HG03571 (cell line): ENCODE results near the gene HMGXB4.

Experiments used
- ATAC-seq: cut with Tn5 transposase; IDR thresholded peaks from one replicate; pipeline ENCODE4 v1.9.1; 2021; ENCODE audit not compliant: unreplicated experiment

HMGXB4 gene

GRCh38 chr22:35258191-35258988, 1.1 kb downstream of the HMGXB4 start:
- no peak for ATAC-seq

- ATAC-seq, result no peak
These were observed 7.7 kb downstream of the HMGXB4 start for GRCh38 chr22:35264986-35265385.

DNA sequence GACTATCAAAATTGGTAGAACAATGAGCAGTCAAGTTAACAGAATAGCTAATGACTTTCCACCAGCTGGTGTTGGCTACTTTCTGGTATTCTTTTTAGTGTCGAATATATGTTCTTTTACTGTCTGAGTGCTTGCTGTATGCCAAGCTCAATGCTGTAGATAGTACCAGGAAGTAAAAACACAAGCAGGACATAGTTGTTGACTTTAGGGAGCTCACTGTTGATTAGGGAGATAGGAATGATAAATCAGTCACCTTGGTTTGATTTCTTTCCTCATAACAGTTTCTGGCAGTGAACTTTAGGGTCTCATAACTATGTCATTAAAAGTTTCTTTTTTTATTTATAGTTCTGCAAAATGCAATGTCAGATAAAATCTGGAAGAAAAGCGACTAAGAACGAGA, 9.0 kb downstream of the HMGXB4 start:
- ATAC-seq, result no peak

- no peak for ATAC-seq
These were observed 12.3 kb downstream of the HMGXB4 start for GRCh38 chr22:35269630-35270029.

- no peak for ATAC-seq
These were observed 17.0 kb downstream of the HMGXB4 start for GRCh38 chr22:35274154-35274871.

GRCh38 chr22:35275580-35275979, 18.3 kb downstream of the HMGXB4 start:
- no peak for ATAC-seq

GRCh38 chr22:35276019-35276418, 18.7 kb downstream of the HMGXB4 start:
- no peak for ATAC-seq

- ATAC-seq, result no peak
These were observed 30.8 kb downstream of the HMGXB4 start for GRCh38 chr22:35288116-35288515.

GRCh38 chr22:35292786-35293185, 35.5 kb downstream of the HMGXB4 start:
- no peak for ATAC-seq

DNA sequence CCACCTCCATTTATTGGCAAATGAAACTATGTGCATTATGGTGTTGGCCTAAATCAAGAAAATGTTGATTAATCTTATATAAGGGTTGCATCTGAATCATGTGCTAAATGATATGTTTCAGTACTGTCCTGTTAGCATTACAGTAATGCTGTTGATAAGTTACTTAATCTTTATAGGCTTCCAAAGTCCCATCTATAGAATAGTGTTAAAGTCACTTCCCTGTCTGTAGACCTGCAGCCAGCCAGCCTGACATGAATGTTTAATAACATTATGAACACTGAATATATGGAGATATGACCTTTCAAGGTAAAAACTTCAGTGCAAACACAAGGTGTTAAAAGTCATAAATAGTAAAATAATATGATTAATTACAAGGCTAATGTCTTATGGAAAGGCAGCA, 38.8 kb downstream of the HMGXB4 start:
- ATAC-seq, result no peak

GRCh38 chr22:35299217-35299672, 42.0 kb downstream of the HMGXB4 start:
- ATAC-seq, result peak; percentile 10

DNA sequence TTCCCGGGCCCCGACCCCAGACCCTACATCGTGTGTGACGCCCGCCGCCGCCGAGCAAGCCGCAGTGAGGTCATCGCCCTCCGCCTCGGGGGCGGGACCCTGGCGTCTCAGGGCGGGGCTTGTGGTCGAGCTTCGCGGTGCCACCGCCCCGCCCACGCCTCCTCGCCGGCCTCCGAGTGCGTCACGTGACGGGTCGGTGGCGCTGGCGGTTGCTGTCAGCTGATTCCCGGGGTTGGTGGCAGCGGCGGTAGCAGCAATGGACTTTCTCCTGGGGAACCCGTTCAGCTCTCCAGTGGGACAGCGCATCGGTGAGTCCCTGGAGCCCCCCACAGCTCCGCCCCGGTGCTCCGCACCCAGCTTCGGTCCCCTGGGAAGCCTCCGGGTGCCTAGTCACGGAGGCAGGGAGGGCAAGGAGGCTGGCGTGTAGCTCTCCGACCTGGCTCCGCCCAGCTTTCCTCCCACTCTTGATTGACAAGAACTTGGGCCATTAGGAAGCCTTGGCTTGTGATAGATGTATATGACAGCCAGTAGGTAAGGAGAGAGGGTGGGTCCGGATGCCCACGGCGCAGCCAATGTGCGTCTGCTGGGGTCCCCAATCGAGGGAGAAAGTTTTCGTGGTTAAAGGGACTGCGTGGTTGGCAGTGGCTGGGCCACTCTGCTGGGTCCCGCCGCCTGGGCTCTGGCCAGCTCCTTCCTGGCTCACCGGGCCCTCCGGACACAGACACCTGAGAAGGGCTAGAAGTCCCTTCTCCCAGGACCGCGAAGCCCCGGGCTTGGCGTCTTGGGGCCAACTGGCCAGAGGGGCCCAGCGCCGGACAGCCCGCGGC, 42.6 kb downstream of the HMGXB4 start, which contains the start of gene TOM1:
Gene TOM1 (plus strand): TSS at position 222 of the 827 bp plus-strand sequence. CDS start 35 bp downstream, at position 257.
- peak; percentile 94 for ATAC-seq

DNA sequence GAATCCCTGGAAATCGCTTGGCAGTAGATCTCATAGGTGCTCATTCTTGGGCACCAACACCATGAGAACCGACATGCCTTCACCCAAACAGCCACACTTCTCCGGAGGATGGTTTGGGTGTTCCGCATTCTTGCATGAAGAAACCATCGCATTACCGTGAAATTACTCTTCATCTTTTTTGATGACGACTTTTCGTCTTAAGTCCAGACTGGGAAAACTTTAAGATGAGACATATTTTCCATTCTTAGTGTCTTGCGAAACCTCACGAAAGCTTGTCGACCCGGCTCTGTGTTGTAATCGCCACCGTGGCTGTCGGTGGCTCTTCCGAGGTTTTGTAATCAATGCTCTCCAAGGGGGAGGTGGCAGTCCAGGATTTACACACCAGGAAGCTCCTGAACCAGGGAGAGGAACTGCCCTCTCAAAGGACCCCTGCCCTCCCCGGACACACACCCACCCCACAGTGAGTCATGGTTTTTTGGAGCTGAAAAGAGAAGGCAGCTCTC, 44.1 kb downstream of the HMGXB4 start:
- no peak for ATAC-seq

DNA sequence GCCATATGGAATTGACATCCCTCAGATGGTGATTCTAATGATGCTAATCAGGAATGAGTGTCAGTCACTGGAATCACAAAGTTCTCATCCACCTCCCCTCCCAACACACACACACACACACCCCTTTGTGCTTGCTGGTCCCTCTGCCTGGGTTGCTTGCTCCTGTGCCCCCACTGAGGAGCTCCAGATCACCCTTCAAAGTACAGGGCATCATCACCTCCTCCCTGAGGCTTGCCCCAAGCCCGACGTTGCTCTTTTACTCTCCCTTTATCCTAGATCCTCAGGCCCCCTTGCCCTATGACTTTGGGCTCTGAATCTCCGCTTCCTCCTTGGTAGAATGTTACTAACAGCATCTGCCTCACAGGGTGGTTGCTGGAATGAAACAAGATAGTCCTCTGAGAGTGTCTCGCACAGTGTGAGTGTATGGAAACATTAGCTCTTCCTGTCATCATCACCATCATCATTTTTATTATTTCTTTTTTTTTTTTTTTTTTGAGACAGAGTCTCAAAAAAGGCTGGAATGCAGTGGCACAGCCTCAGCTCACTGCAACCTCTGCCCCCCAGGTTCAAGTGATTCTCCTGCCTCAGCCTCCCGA, 45.8 kb downstream of the HMGXB4 start:
- no peak for ATAC-seq

DNA sequence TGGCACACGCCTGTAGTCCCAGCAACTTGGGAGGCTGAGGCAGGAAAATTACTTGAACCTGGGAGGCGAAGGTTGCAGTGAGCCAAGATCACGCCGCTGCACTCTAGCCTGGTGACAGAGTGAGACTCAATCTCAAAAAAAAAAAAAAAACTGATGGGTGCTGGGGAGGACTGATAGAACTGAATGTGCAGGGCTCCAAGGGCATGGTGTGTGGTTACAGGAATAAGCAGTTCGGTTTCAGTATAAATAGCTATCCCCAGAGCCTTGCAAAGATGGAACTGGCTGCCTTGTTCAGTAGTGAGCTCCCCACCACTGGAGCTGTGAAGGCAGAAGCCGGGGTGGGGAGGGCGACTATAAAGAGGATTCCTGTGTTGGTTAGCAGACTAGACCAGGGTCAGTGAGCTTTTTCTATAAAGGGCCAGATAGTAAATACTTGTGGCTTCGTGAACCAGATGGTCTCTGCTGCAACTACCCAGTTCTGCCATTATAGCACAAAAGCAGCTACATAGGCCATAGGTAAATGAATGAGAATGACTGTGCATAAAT, 48.3 kb downstream of the HMGXB4 start:
- no peak for ATAC-seq

DNA sequence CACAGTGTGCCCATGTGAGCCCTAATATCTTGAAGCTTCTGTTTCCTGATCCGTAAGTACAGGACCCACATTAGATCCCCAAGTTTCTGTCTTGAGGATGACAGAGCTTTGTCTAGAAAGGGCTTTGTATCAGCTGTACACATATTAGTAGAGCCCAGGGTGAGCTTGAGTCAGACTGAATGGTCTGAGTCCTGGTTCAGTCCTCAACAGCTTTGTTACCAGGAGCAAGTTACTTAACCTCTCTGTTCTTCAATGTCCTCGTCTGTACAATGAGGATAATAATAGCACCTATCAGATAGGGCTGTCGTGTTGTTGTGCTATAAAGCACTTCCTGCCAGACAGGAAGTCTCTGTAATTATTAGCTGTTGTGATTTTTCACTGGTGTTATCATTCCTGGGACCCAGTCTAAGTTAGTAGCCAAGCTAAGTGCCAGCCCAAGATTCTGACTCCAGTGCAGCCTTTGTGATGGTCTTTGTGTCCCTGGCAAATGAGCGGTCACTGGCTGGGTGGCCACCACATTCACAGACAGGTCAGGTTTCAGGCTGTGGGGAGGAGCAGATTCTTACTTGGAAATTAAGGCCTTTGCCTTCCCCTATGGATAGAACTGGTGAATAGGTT, 49.2 kb downstream of the HMGXB4 start:
- no peak for ATAC-seq

GRCh38 chr22:35307372-35307771, 50.1 kb downstream of the HMGXB4 start:
- ATAC-seq, result no peak

- no peak for ATAC-seq
These were observed 50.6 kb downstream of the HMGXB4 start for GRCh38 chr22:35307892-35308291.

- ATAC-seq, result no peak
These were observed 51.3 kb downstream of the HMGXB4 start for GRCh38 chr22:35308480-35309021.
